Activated CD4-positive, alpha-beta T cell treated with anti-CD3 and anti-CD28 coated beads for 36 hours (primary cell): ENCODE measurements around the gene RALGDS. TPM values are rescaled to one million over a fixed set of nuclear protein-coding genes. Genes with fewer than 3 reads are reported as not detected.
"Not testable (repeated sequence)": the region's sequence is repeated elsewhere in the genome, so short reads cannot be mapped to it uniquely, and the experiment has no call there.

Experiments
- ATAC-seq: fragments of 200-7000 bp; cut with Tn5 transposase; one replicate; pipeline ENCODE4 v1.10.0; 2021; ENCODE audit warnings: mild to moderate bottlenecking, moderate library complexity
- CTCF ChIA-PET: fragments of 350-600 bp; sonication (Branson Sonifier 250); formaldehyde crosslinking; loops from one replicate; lab custom pipeline; 2021; ENCODE audit warnings: antibody characterized with exemption; lab: Charles Lee
- POLR2A ChIA-PET: fragments of 350-600 bp; sonication (Branson Sonifier 250); formaldehyde crosslinking; loops from one replicate; lab custom pipeline; 2021; ENCODE audit warnings: antibody characterized with exemption, inconsistent platforms; lab: Charles Lee
- DNase-seq: peaks from one replicate; pipeline ENCODE4 v3.0.0-alpha.2; 2020
- H3K27ac Mint-ChIP-seq: one replicate; pipeline ENCODE4 v1.8.0; 2021; ENCODE audit warnings: mixed read lengths
- H3K27me3 Mint-ChIP-seq: one replicate; pipeline ENCODE4 v1.8.0; 2021; ENCODE audit warnings: mixed read lengths
- H3K36me3 Mint-ChIP-seq: one replicate; pipeline ENCODE4 v1.8.0; 2021; ENCODE audit warnings: low read depth, mixed read lengths
- H3K4me1 Mint-ChIP-seq: one replicate; pipeline ENCODE4 v1.8.0; 2021; ENCODE audit warnings: mixed read lengths
- H3K4me3 Mint-ChIP-seq: one replicate; pipeline ENCODE4 v1.8.0; 2021; ENCODE audit warnings: mild to moderate bottlenecking, moderate library complexity, mixed read lengths
- H3K9me3 Mint-ChIP-seq: one replicate; pipeline ENCODE4 v1.8.0; 2021; ENCODE audit warnings: low read depth, mixed read lengths
- intact Hi-C, 2 experiments: fragments of 100-400 bp; cut with DNase I in 1 of 2; cut with micrococcal nuclease in 1 of 2; formaldehyde crosslinking; loops; one replicate each; pipeline versions ENCODE4 v1.14.2 to v1.15.1; 2022 to 2024; cut with DNase I, micrococcal nuclease
- total RNA-seq, 2 experiments: library from RNA; stranded (reverse); gene quantifications; one replicate each; pipeline ENCODE4 v1.2.3, GENCODE V29; 2021

The RALGDS gene
- total RNA-seq, 2 experiments from 2014 or later = 65.1 to 78.6 TPM

DNA sequence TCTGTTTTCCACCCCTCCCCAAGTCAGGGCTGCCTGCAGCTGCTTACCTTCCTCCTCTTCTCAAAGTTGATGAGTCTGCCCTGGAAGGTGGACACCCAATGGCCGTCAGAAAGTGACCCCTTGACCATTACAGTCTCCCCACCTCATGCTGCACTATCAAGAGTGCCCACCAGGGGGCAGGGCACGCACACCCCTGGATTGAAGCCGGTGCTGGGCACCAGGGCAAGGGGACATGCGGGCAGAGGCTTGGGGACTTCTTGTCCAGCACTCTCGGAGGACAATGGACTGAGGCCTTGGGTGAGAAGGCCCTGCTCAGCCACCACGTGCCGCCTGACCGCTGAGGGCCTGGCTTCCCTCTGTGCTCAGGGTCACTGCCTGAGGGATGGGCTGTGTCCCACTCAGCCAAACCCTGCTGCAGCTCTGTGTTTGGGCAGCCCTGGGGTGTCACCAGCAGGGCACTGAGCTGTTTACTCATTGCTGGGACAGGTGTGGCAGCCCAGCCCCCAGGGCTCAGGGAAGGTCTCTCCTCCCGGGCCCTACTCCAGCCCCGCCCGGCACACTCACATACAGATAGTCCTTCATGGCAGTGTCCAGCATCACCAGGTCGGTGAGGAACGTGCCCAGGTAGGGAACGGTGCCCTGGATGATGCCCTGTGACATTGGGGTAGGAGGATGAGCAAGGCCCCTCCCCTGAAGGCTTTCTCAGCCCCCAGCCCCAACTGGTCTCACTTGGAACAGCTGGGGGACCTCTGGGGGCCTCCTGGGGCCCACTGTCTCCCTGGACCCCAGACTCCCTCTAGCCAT, 17.7 kb downstream of the RALGDS start:
- POLR2A ChIA-PET = no interaction called here
- DNase-seq = peak; percentile 68
- H3K36me3 Mint-ChIP-seq = peaks cover 57% of the 10 kb centered on the region

DNA sequence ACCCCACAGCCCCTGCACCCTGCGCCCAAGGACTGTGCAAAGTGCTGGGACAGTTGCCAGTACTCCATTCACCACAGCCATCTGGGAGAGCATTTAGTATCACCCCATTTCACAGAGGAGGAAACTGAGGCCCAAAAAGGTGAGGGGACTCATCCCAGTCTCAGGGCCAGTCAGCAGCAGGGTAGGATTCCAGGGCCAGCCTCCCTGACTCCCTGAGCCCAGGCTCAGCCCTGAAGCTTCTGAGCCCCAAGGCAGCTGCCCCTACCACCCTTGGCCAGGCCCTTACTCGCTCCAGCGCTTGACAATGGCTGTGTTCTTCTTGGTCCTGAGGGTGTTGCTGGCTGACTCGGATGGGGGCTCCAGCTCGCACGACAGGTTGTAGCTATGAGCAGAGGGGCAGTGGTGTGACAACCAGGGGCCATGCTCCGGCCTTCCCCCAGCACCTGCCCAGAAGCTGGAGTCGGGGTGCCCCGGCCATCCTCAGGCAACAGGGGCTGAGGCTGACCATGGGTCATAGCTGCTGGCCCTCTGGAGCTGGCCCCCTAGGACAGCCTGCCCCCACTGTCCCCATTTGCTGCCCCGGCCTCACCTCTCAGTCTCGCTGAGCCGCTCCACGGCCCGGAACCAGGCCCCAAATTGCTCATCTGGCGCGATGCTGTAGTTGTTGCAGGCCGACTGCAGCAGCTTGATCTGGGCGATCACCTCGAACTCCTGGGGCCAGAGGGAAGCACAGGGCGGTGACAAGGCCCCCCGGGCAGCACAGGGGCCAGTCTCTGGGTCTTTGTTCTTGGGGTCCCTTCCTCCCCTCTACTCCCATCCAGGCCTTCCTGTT, 18.6 kb downstream of the RALGDS start:
- DNase-seq (peak; percentile 3), ATAC-seq (no peak)
- Mint-ChIP-seq H3K4me3 (no peak overlapping the region), H3K36me3 (peaks cover 62% of the 10 kb centered on the region), H3K9me3 (no peaks in the 10 kb centered on the region), H3K4me1 (no peaks in the 10 kb centered on the region), H3K27ac (no peak overlapping the region), H3K27me3 (no peaks in the 10 kb centered on the region)
- intact Hi-C loops = loop anchor here (1.0 kb wide), 2 partner anchors 42 to 46 kb away; no protein-coding TSS in a partner anchor
- CTCF ChIA-PET = interaction anchor here (0.6 to 3.5 kb wide), 10 partner anchors 9 to 449 kb away, joined by 3 to 24 read pairs (median 3); no protein-coding TSS in a partner anchor
- POLR2A ChIA-PET = no interaction called here

More for the DNA sequence above, 17.7 kb downstream of the RALGDS start:
- H3K27me3 Mint-ChIP-seq = no peaks in the 10 kb centered on the region
- intact Hi-C loops = loop anchor here (1.0 kb wide), 2 partner anchors 41 to 45 kb away; no protein-coding TSS in a partner anchor
- CTCF ChIA-PET = interaction anchor here (0.5 to 3.5 kb wide), 8 partner anchors 10 to 176 kb away, joined by 3 to 24 read pairs (median 3); no protein-coding TSS in a partner anchor
- H3K4me3 Mint-ChIP-seq = no peak overlapping the region
- no peak overlapping the region for H3K27ac Mint-ChIP-seq
- H3K9me3 Mint-ChIP-seq = no peaks in the 10 kb centered on the region
- ATAC-seq = peak; percentile 60
- no peaks in the 10 kb centered on the region for H3K4me1 Mint-ChIP-seq

DNA sequence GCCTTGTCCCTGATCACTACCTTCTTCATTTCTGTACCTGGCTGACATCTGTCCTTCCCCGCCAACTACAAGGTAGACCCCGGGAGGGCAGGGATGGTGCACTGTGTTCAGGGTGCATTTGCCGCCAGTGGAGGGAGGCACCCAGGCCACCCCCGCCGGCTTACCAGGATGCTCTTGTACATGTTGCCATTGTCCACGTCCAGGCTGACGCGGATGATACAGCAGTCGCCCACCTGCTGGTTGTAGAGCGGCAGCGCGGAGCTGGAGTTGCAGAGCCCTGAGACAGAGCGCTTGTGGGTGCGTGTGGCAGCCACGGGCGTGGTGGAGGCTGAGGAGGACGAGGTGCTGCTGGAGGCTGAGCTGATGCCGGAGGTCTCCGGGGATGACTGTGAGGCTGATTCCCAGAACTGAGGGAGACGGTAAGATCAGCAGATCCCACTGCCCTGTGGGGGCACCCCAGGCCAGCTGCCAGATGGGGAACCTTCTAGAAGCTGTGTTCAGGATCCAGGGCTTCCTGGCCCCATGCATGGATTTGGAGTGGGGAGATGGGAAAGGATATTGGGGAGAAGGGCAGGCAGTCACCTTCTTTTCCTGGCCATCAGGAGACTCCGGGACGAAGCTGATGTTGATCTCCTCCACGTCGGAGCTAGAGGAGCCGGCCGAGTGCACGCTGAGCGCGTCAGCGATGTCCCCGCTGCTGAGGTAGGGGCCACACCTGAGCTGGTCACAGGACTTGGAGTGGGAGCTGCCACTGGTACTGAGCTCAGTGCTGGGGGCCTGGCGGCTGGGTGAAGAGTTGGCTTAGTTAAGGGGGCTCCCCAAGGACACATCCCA, 19.5 kb downstream of the RALGDS start:
- Mint-ChIP-seq H3K4me3 (no peak overlapping the region), H3K27ac (no peak overlapping the region), H3K36me3 (peaks cover 66% of the 10 kb centered on the region), H3K4me1 (no peaks in the 10 kb centered on the region), H3K27me3 (no peaks in the 10 kb centered on the region), H3K9me3 (peaks cover 3% of the 10 kb centered on the region)
- ChIA-PET CTCF (interaction anchor here (0.6 to 3.5 kb wide), 10 partner anchors 14 to 158 kb away, joined by 3 to 24 read pairs (median 3); no protein-coding TSS in a partner anchor), POLR2A (no interaction called here)
- no peak for ATAC-seq
- intact Hi-C loops = no loop called here
- DNase-seq = peak; percentile 5

GRCh38 chr9:133100506-133101355, 20.3 kb downstream of the RALGDS start:
- Mint-ChIP-seq H3K36me3 (peaks cover 71% of the 10 kb centered on the region), H3K4me3 (no peak overlapping the region), H3K4me1 (no peaks in the 10 kb centered on the region), H3K27me3 (no peaks in the 10 kb centered on the region), H3K27ac (no peak overlapping the region), H3K9me3 (peaks cover 10% of the 10 kb centered on the region)
- ATAC-seq (no peak), DNase-seq (peak; percentile 4)
- POLR2A ChIA-PET = no interaction called here
- intact Hi-C loops = no loop called here
- CTCF ChIA-PET = interaction anchor here (0.6 to 3.5 kb wide), 6 partner anchors 15 to 86 kb away, joined by 3 to 24 read pairs (median 4); no protein-coding TSS in a partner anchor

DNA sequence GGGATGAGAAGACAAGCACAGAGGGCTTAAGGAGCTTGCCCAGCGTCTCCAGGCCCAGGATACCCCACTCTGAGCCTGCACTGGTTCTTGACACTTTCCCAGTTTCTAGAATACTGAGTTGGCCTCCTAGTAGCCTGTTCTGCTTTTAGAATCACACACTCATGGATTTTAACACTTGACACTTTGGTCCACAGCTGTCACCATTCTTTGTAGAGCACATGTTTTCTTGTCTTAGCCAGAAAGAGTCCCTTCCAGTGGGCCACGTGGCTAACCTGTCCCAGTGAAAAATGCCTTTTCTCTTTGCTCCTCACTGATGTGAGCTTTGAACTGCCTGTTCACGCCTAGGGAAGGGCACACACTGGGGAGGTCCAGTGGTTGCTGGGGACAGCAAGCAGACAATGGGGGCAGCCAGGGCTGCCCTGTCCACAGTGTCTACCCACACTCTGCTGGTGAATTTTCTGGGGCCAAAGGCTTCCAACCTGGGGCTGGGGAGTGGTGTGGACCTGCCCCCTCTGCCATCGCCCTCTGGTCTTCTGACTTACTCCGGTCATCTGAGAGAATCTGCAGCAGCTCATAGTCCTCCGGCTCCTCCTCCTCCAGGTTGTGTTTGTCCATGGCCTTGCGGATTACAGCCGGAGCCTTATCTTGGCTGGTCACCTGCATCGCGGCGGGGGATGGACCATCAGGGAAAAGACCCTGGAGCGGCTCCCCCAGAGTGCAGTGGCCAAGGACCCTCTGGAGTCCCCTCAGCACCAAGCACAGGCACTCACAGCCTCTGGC, 21.1 kb downstream of the RALGDS start:
- intact Hi-C loops = no loop called here
- H3K4me3 Mint-ChIP-seq = no peak overlapping the region
- no peak overlapping the region for H3K27ac Mint-ChIP-seq
- ChIA-PET CTCF (interaction anchor here (0.6 kb wide), 2 partner anchors 45 to 57 kb away, joined by 3 read pairs; no protein-coding TSS in a partner anchor), POLR2A (no interaction called here)
- no peak for ATAC-seq
- no peaks in the 10 kb centered on the region for H3K27me3 Mint-ChIP-seq
- H3K36me3 Mint-ChIP-seq = peaks cover 72% of the 10 kb centered on the region
- no peaks in the 10 kb centered on the region for H3K4me1 Mint-ChIP-seq
- H3K9me3 Mint-ChIP-seq = peaks cover 15% of the 10 kb centered on the region
- DNase-seq = peak; percentile 1

GRCh38 chr9:133098871-133099270, 22.2 kb downstream of the RALGDS start:
- no peaks in the 10 kb centered on the region for H3K27me3 Mint-ChIP-seq
- peaks cover 69% of the 10 kb centered on the region for H3K36me3 Mint-ChIP-seq
- ChIA-PET POLR2A (interaction anchor here (0.6 kb wide), 1 partner anchor 993 kb away, joined by 5 read pairs; no protein-coding TSS in a partner anchor), CTCF (interaction anchor here (0.8 kb wide), 1 partner anchor 16 kb away, joined by 3 read pairs; no protein-coding TSS in a partner anchor)
- H3K9me3 Mint-ChIP-seq = peaks cover 15% of the 10 kb centered on the region
- H3K27ac Mint-ChIP-seq = no peak overlapping the region
- DNase-seq = no peak
- H3K4me1 Mint-ChIP-seq = no peaks in the 10 kb centered on the region
- ATAC-seq = no peak
- intact Hi-C loops = no loop called here
- H3K4me3 Mint-ChIP-seq = no peak overlapping the region

- DNase-seq = no peak
- H3K27ac Mint-ChIP-seq = no peak overlapping the region
- peaks cover 68% of the 10 kb centered on the region for H3K36me3 Mint-ChIP-seq
- POLR2A ChIA-PET = interaction anchor here (0.6 kb wide), 1 partner anchor 994 kb away, joined by 5 read pairs; no protein-coding TSS in a partner anchor
- H3K4me3 Mint-ChIP-seq = no peak overlapping the region
- H3K27me3 Mint-ChIP-seq = no peaks in the 10 kb centered on the region
- no peak for ATAC-seq
- CTCF ChIA-PET = interaction anchor here (0.8 kb wide), 1 partner anchor 16 kb away, joined by 3 read pairs; no protein-coding TSS in a partner anchor
- peaks cover 15% of the 10 kb centered on the region for H3K9me3 Mint-ChIP-seq
- H3K4me1 Mint-ChIP-seq = no peaks in the 10 kb centered on the region
- intact Hi-C loops = no loop called here
These were observed 22.8 kb downstream of the RALGDS start for GRCh38 chr9:133098104-133098754.

GRCh38 chr9:133094842-133095393, 26.1 kb downstream of the RALGDS start:
- POLR2A ChIA-PET = no interaction called here
- Mint-ChIP-seq H3K27me3 (no peaks in the 10 kb centered on the region), H3K27ac (no peak overlapping the region), H3K9me3 (peaks cover 15% of the 10 kb centered on the region), H3K4me1 (no peaks in the 10 kb centered on the region), H3K4me3 (no peak overlapping the region), H3K36me3 (peaks cover 41% of the 10 kb centered on the region)
- ATAC-seq (no peak), DNase-seq (no peak)
- CTCF ChIA-PET = interaction anchor here (1.3 to 1.5 kb wide), 3 partner anchors 42 to 52 kb away, joined by 3 to 4 read pairs (median 4); no protein-coding TSS in a partner anchor
- intact Hi-C loops = no loop called here

- H3K4me3 Mint-ChIP-seq, H3K27me3 Mint-ChIP-seq, DNase-seq, intact Hi-C loops, H3K4me1 Mint-ChIP-seq, POLR2A ChIA-PET, H3K27ac Mint-ChIP-seq, ATAC-seq: not testable (repeated sequence)
- CTCF ChIA-PET = interaction anchor here (0.7 to 1.3 kb wide), 3 partner anchors 8 to 50 kb away, joined by 3 to 4 read pairs (median 3); no protein-coding TSS in a partner anchor
- peaks cover 15% of the 10 kb centered on the region for H3K9me3 Mint-ChIP-seq
- H3K36me3 Mint-ChIP-seq = peaks cover 36% of the 10 kb centered on the region
These were observed 26.7 kb downstream of the RALGDS start for GRCh38 chr9:133094351-133094750.
